ENCODE measurements around the gene IMP4. TPM values are rescaled to one million over a fixed set of nuclear protein-coding genes. Genes with fewer than 3 reads are reported as not detected.

The IMP4 gene
- total RNA-seq, 1 experiment from 2014 or later: 101 TPM

- H3K4me2 ChIP-seq (ENCODE audit: insufficient read depth, insufficient read length, low read length): peak overlapping the region; percentile 25
- no peak overlapping the region for H2BK5ac ChIP-seq (ENCODE audit: insufficient read length, low read length)
- no peak for DNase-seq
- H3T11ph ChIP-seq (ENCODE audit: low read length): no peak overlapping the region
- H2AK5ac ChIP-seq (ENCODE audit: insufficient read length, low read length): no peak overlapping the region
- no peaks in the 10 kb centered on the region for H4K20me1 ChIP-seq (ENCODE audit: control insufficient read depth, insufficient read depth, insufficient read length)
- H3K79me1 ChIP-seq (ENCODE audit: insufficient read depth, low read depth, low read length, poor library complexity, severe bottlenecking): no peaks in the 10 kb centered on the region
- no peaks in the 10 kb centered on the region for H3K9me3 ChIP-seq (ENCODE audit: control insufficient read depth, low read depth, low read length)
- no CpG with 5 or more reads among the region's 21 CpGs for WGBS (ENCODE audit: extremely low coverage, insufficient read length, low lambda C conversion rate)
- H3K23me2 ChIP-seq (ENCODE audit: insufficient read length, low read depth, low read length, poor library complexity, severe bottlenecking): no peaks in the 10 kb centered on the region
- no peak overlapping the region for H4K8ac ChIP-seq (replicated peaks; ENCODE audit: insufficient read length, low read depth, low read length)
- no peak overlapping the region for H3K23ac ChIP-seq (ENCODE audit: insufficient read length, low read depth, low read length)
- TF ChIP-seq CTCF (conservative IDR thresholded peaks at IDR 0.05): no peak
- H2BK20ac ChIP-seq (ENCODE audit: low read depth, low read length, poor library complexity, severe bottlenecking): no peak overlapping the region
- no peaks in the 10 kb centered on the region for H3K4me1 ChIP-seq (ENCODE audit: insufficient read depth, low read length)
- H3K14ac ChIP-seq (ENCODE audit: insufficient read depth, low read length): no peak overlapping the region
- Mint-ChIP-seq H3K27me3 (ENCODE audit: low read depth) (peaks cover 34% of the 10 kb centered on the region), H3K27ac (no peak overlapping the region), H3K4me3 (peak overlapping the region; percentile 71 to 85), H3K36me3 (ENCODE audit: insufficient read depth in 1 of 3, low read depth in 3 of 3) (peaks cover 0 to 3% (median 3%) of the 10 kb centered on the region in 3 experiments; a peak in 5 of 7 replicates), H3K4me1 (peaks cover 17% of the 10 kb centered on the region in 2 experiments), H3K9me3 (no peaks in the 10 kb centered on the region; a peak in 2 of 5 replicates)
- no peak overlapping the region for H3K27ac ChIP-seq (ENCODE audit: insufficient read length, low read depth, low read length)
- no peak overlapping the region for H2BK120ac ChIP-seq (ENCODE audit: low read depth, low read length, poor library complexity, severe bottlenecking)
- H3K4ac ChIP-seq (ENCODE audit: low read depth, low read length): no peak overlapping the region
- H2BK12ac ChIP-seq (ENCODE audit: insufficient read length, low read depth, low read length): no peak overlapping the region
- H3K56ac ChIP-seq (ENCODE audit: insufficient read length, low read depth, low read length): no peak overlapping the region
- H2BK15ac ChIP-seq (ENCODE audit: low read depth, low read length): no peak overlapping the region
- H3K9ac ChIP-seq (ENCODE audit: extremely low read depth, insufficient read length, low read length): no peak overlapping the region
- no peak overlapping the region for H2AFZ ChIP-seq (ENCODE audit: low read length)
- H4K91ac ChIP-seq (ENCODE audit: insufficient read length, low read depth, low read length): no peak overlapping the region
- no peak overlapping the region for H3K18ac ChIP-seq (ENCODE audit: insufficient read length, low read depth, low read length)
- H3K27me3 ChIP-seq (ENCODE audit: insufficient read depth, low read length): peaks cover 5% of the 10 kb centered on the region; the same call in 1 of the 2 replicates
- H4K5ac ChIP-seq (ENCODE audit: insufficient read length, low read depth, low read length): no peak overlapping the region
- H3K79me2 ChIP-seq (ENCODE audit: insufficient read depth, low read length): no peaks in the 10 kb centered on the region
These were observed 12.5 kb downstream of the IMP4 start for GRCh38 chr2:130355172-130355577.

Data from H9 (cell line).